Measurements from ENCODE around the gene IDH1. TPM values are rescaled to one million over a fixed set of nuclear protein-coding genes. Genes with fewer than 3 reads are reported as not detected.
"Not testable (repeated sequence)": the region's sequence is repeated elsewhere in the genome, so short reads cannot be mapped to it uniquely, and the experiment has no call there.

The IDH1 gene
- total and polyA plus RNA-seq, 2 experiments from 2014 or later, result 85.4 to 164 TPM

DNA sequence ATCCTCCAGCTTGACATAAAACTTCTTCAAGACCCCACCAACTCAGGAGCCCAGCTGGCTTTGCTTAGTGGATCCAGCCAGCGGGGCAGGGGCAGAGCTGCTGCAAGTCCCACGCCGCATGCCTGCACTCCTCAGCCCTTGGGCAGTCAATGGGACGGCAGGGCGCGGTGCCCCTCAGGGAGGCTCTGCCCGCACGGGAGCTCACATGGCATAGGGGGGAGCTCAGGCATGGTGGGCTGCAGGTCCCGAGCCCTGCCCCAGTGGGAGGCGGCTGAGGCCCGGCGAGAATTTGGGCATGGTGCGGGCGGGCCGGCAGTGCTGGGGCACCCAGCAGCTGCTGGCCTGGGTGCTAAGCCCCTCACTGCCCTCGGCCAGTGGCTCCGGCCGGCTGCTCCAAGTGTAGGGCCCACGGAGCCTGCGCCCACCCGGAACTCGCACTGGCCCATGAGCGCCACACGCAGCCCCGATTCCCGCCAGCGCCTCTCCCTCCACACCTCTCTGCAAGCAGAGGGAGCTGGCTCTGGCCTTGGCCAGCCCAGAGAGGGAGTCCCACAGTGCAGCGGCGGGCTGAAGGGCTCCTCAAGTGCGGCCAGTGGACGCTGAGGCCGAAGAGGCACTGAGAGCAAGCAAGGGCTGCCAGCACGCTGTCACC lies 27.2 kb downstream of the IDH1 start:
- no peaks in the 10 kb centered on the region for H3K4me1 ChIP-seq (ENCODE audit: low read depth)
- H3K27ac ChIP-seq, result no peak overlapping the region
- no peaks in the 10 kb centered on the region for H3K36me3 ChIP-seq
- H3K27me3 ChIP-seq, result no peaks in the 10 kb centered on the region
- no peaks in the 10 kb centered on the region for H3K9me3 ChIP-seq (ENCODE audit: low read depth)
- DNase-seq (ENCODE audit: low read depth in 1 of 2, low spot score in 1 of 2), result no peak
- no peak overlapping the region for H3K4me3 ChIP-seq
- no peak for TF ChIP-seq CTCF (IDR thresholded peaks at IDR 0.05; ENCODE audit: low read depth, low read length)

GRCh38 chr2:208224802-208225201 lies 30.1 kb downstream of the IDH1 start:
- H3K36me3 ChIP-seq, result no peaks in the 10 kb centered on the region
- H3K27ac ChIP-seq, result no peak overlapping the region
- H3K9me3 ChIP-seq (ENCODE audit: low read depth), result no peaks in the 10 kb centered on the region
- H3K27me3 ChIP-seq, result no peaks in the 10 kb centered on the region
- TF ChIP-seq CTCF (IDR thresholded peaks at IDR 0.05; ENCODE audit: low read depth, low read length), result no peak
- no peaks in the 10 kb centered on the region for H3K4me1 ChIP-seq (ENCODE audit: low read depth)
- no peak for DNase-seq (ENCODE audit: low read depth in 1 of 2, low spot score in 1 of 2)
- no peak overlapping the region for H3K4me3 ChIP-seq

DNA sequence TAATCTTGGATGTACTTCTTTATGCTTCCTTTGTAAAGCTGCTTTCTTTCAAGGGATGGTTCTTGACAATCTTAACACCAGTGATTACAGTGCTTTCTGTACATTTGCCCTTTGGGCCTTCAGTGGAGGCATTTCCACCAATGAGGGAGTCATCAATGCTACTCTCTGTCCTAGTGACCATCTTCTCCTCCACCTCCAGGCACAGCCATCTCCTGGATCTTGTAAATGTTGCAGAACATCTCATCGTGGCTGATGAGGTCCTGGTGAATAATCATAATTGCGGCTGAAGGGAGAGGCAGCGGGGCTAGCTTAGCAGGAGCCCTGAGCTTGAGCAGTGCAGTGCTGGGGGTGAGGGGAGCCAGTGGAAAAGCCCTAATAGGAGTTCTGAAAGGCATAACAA lies 32.5 kb downstream of the IDH1 start:
- H3K27me3 ChIP-seq, result no peaks in the 10 kb centered on the region
- TF ChIP-seq CTCF (IDR thresholded peaks at IDR 0.05; ENCODE audit: low read depth, low read length), result no peak
- no peaks in the 10 kb centered on the region for H3K9me3 ChIP-seq (ENCODE audit: low read depth)
- no peaks in the 10 kb centered on the region for H3K36me3 ChIP-seq
- H3K4me3 ChIP-seq, result no peak overlapping the region
- H3K4me1 ChIP-seq (ENCODE audit: low read depth), result no peaks in the 10 kb centered on the region
- no peak overlapping the region for H3K27ac ChIP-seq
- DNase-seq (ENCODE audit: low read depth in 1 of 2, low spot score in 1 of 2), result no peak

GRCh38 chr2:208221873-208222272 lies 33.0 kb downstream of the IDH1 start:
- H3K27me3 ChIP-seq, result not testable (repeated sequence)

DNA sequence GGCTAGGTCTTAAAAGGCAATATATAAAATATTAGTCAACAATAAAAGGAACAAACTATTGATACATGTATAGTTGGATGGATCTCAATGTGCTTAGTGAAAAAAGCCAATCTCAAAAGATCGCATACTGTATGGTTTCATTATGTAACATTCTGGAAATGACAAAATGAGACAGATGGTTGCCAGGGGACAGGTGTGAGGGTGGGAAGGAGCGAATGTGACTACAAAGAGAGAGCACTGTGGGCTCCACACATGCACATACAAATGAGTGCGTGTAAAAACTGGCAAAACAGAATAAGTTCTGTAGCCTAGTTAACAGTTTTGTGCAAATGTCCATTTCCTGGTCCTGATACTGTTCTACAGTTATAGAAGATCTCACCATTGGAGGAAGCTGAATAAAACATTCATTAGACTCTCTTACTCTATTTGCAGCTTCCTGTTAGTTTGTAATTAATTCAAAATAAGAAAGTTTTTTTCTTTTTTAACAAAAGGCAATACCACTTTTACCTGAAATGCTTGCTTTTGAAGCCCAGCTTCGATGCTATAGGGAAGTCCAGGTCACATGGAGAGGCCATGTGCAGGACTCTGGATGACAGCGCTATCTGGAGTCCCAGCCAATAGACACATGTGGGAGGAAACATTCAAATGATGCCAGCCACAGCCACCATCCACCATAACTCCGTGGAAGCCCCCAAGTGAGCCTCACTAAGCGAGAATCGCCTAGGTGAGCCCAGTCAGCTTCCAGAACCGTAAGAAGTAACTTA lies 44.0 kb downstream of the IDH1 start:
- TF ChIP-seq CTCF (IDR thresholded peaks at IDR 0.05; ENCODE audit: low read depth, low read length), result no peak
- no peaks in the 10 kb centered on the region for H3K4me1 ChIP-seq (ENCODE audit: low read depth)
- H3K27ac ChIP-seq, result no peak overlapping the region
- no peaks in the 10 kb centered on the region for H3K36me3 ChIP-seq
- no peak for DNase-seq (ENCODE audit: low read depth in 1 of 2, low spot score in 1 of 2)
- no peak overlapping the region for H3K4me3 ChIP-seq
- H3K27me3 ChIP-seq, result no peaks in the 10 kb centered on the region
- H3K9me3 ChIP-seq (ENCODE audit: low read depth), result no peaks in the 10 kb centered on the region

More at GRCh38 chr2:208221873-208222272, 33.0 kb downstream of the IDH1 start:
- not testable (repeated sequence) for H3K4me3 ChIP-seq; H3K36me3 ChIP-seq; H3K9me3 ChIP-seq (ENCODE audit: low read depth); H3K4me1 ChIP-seq (ENCODE audit: low read depth); DNase-seq (ENCODE audit: low read depth in 1 of 2, low spot score in 1 of 2); H3K27ac ChIP-seq
